Fibroblast of upper back skin (primary cell): ENCODE results near the gene DHRS7.
"Not testable (repeated sequence)": the region's sequence is repeated elsewhere in the genome, so short reads cannot be mapped to it uniquely, and the experiment has no call there.

Experiments used
- DNase-seq: peaks from one replicate; pipeline ENCODE4 v3.0.0-alpha.2; 2013

DHRS7 gene

GRCh38 chr14:60116181-60116580 lies 49.0 kb downstream of the DHRS7 start:
- DNase-seq, result peak; percentile 29

GRCh38 chr14:60114881-60115280 lies 50.3 kb downstream of the DHRS7 start:
- DNase-seq, result no peak

- no peak for DNase-seq
Observed at GRCh38 chr14:60111732-60112131, 53.5 kb downstream of the DHRS7 start.

- no peak for DNase-seq
Observed at GRCh38 chr14:60107477-60107876, 57.7 kb downstream of the DHRS7 start.

- peak; percentile 68 for DNase-seq
Observed at GRCh38 chr14:60106339-60106738, 58.9 kb downstream of the DHRS7 start.

- peak; percentile 95 for DNase-seq
Observed at GRCh38 chr14:60102389-60102788, 62.8 kb downstream of the DHRS7 start.

GRCh38 chr14:60101786-60102185 lies 63.4 kb downstream of the DHRS7 start:
- peak; percentile 21 for DNase-seq

- DNase-seq, result not testable (repeated sequence)
Observed at GRCh38 chr14:60099855-60100254, 65.3 kb downstream of the DHRS7 start.

GRCh38 chr14:60097974-60098373 lies 67.2 kb downstream of the DHRS7 start:
- no peak for DNase-seq

GRCh38 chr14:60095781-60096450 lies 69.3 kb downstream of the DHRS7 start:
- peak; percentile 59 for DNase-seq

GRCh38 chr14:60095231-60095630 lies 70.0 kb downstream of the DHRS7 start:
- DNase-seq, result no peak

- peak; percentile 68 for DNase-seq
Observed at GRCh38 chr14:60094306-60094897, 70.8 kb downstream of the DHRS7 start.
